ENCODE measurements around the gene STAG2. TPM values are rescaled to one million over a fixed set of nuclear protein-coding genes. Genes with fewer than 3 reads are reported as not detected.

STAG2 gene
- total RNA-seq, 1 experiment from 2014 or later = 66.3 TPM

- TF ChIP-seq REST (IDR thresholded peaks at IDR 0.05; ENCODE audit: low read depth) (no peak), YY1 (IDR thresholded peaks at IDR 0.05; ENCODE audit: extremely low read depth, insufficient replicate concordance, low read depth, low read length) (no peak), ZBTB33 (IDR thresholded peaks at IDR 0.05; ENCODE audit: extremely low read depth, insufficient replicate concordance, low read length) (no peak), CEBPB (IDR thresholded peaks at IDR 0.05; ENCODE audit: low read depth) (no peak), SIN3A (IDR thresholded peaks at IDR 0.05; ENCODE audit: low read depth) (no peak)
These were observed 40.1 kb downstream of the STAG2 start (continued) for GRCh38 chrX:124001581-124001980.

GRCh38 chrX:124005228-124005627 is 43.7 kb downstream of the STAG2 start:
- no peak overlapping the region for H2AFZ ChIP-seq (ENCODE audit: low read depth, low read length, poor library complexity, severe bottlenecking)
- ATAC-seq (no peak), DNase-seq (ENCODE audit: low read depth, low spot score) (no peak)
- H3K4me2 ChIP-seq (ENCODE audit: low read length) = no peak overlapping the region
- no peak overlapping the region for H3K9ac ChIP-seq (ENCODE audit: low read length)
- H3K36me3 ChIP-seq (ENCODE audit: control insufficient read depth in 1 of 2, insufficient read depth in 2 of 2, low read length in 2 of 2) = no peaks in the 10 kb centered on the region
- no peak overlapping the region for H3K27ac ChIP-seq (ENCODE audit: low read depth, low read length)
- H3K9me3 ChIP-seq (ENCODE audit: control insufficient read depth in 1 of 2, insufficient read depth in 1 of 2, low read depth in 1 of 2, low read length in 2 of 2) = no peaks in the 10 kb centered on the region
- ChIA-PET CTCF (no interaction called here), RAD21 (ENCODE audit: low non-redundant PET in 1 of 2, low total read pairs in 2 of 2, uncharacterized antibody in 2 of 2, unreplicated experiment in 2 of 2) (no interaction called here), POLR2A (no interaction called here)
- H3K79me2 ChIP-seq (ENCODE audit: insufficient read depth, low read length) = peaks cover 81% of the 10 kb centered on the region
- H4K20me1 ChIP-seq (ENCODE audit: insufficient read depth) = no peaks in the 10 kb centered on the region
- no peaks in the 10 kb centered on the region for H3K4me1 ChIP-seq (ENCODE audit: control insufficient read depth in 1 of 2, insufficient read depth in 2 of 2, low read length in 2 of 2)
- intact Hi-C loops (cut with micrococcal nuclease) = no loop called here
- BruUV-seq (replicated peaks) = no TSS peak
- no peaks in the 10 kb centered on the region for H3K9me2 ChIP-seq (ENCODE audit: insufficient read depth)
- no peak overlapping the region for H3K4me3 ChIP-seq (replicated peaks in 1 of 2; ENCODE audit: low read depth in 1 of 2, low read length in 2 of 2)
- no peaks in the 10 kb centered on the region for H3K27me3 ChIP-seq (ENCODE audit: insufficient read depth, low read length)
- no peak for TF ChIP-seq SRF (IDR thresholded peaks at IDR 0.05; ENCODE audit: low read depth)
- TF ChIP-seq POLR2AphosphoS5 (IDR thresholded peaks at IDR 0.05; ENCODE audit: low read depth, low read length) = no peak
- no peak for TF ChIP-seq EGR1 (IDR thresholded peaks at IDR 0.05; ENCODE audit: low read depth)
- TF ChIP-seq JUND (IDR thresholded peaks at IDR 0.05) = no peak
- TF ChIP-seq FOSL1 (IDR thresholded peaks at IDR 0.05; ENCODE audit: low read depth) = no peak
- no peak for TF ChIP-seq ZNF274 (IDR thresholded peaks at IDR 0.05; ENCODE audit: low read depth, low read length)
- no peak for TF ChIP-seq POLR2A (IDR thresholded peaks at IDR 0.05; ENCODE audit: borderline replicate concordance, extremely low read depth, insufficient read depth, insufficient read length)
- TF ChIP-seq RAD21 (IDR thresholded peaks at IDR 0.05; ENCODE audit: low read depth) = no peak
- no peak for TF ChIP-seq REST (IDR thresholded peaks at IDR 0.05; ENCODE audit: low read depth)
- TF ChIP-seq ELF1 (IDR thresholded peaks at IDR 0.05; ENCODE audit: borderline replicate concordance, low read depth) = no peak
- TF ChIP-seq CEBPB (IDR thresholded peaks at IDR 0.05; ENCODE audit: low read depth) = no peak
- no peak for TF ChIP-seq ZFX (IDR thresholded peaks at IDR 0.05)
- TF ChIP-seq EZH2 (IDR thresholded peaks at IDR 0.05) = no peak

Measured in HCT116 (cell line).